IMR-90 (cell line): Measurements from ENCODE around the gene HDHD2. TPM values are rescaled to one million over a fixed set of nuclear protein-coding genes. Genes with fewer than 3 reads are reported as not detected.

Experiments
- ATAC-seq: fragments of 200-7000 bp; cut with Tn5 transposase; 2 replicates; pipeline ENCODE4 v1.9.1; 2020; ENCODE audit warnings: low read depth, mild to moderate bottlenecking, moderate library complexity
- BruUV-seq: library from RNA; stranded (reverse); fragments of 400-500 nt; replicated peaks from 2 replicates; lab custom pipeline; 2021; lab: Mats Ljungman, UMichigan
- CTCF ChIA-PET: fragments of 300-600 bp; formaldehyde crosslinking; extraction: SDS; loops from one replicate; lab custom pipeline; 2021; ENCODE audit warnings: antibody characterized with exemption; lab: Yijun Ruan, JAX
- POLR2A ChIA-PET: fragments of 300-600 bp; sonication (Branson Sonifier 250); formaldehyde crosslinking; loops from one replicate; lab custom pipeline; 2022; ENCODE audit warnings: antibody characterized with exemption; ENCODE audit not compliant: unreplicated experiment; lab: Charles Lee
- DNase-seq: peaks from one replicate; pipeline ENCODE4 v3.0.0; 2013
- H2AFZ ChIP-seq: replicated peaks from 2 replicates; pipeline ENCODE3; 2013; ENCODE audit warnings: low read length, mild to moderate bottlenecking; ENCODE audit not compliant: poor library complexity
- H2AK5ac ChIP-seq: 2 replicates; pipeline ENCODE4 v1.6.1; 2013; ENCODE audit warnings: low read depth, low read length, inconsistent platforms
- H2AK9ac ChIP-seq: replicated peaks from 2 replicates; pipeline ENCODE3; 2013; ENCODE audit warnings: mild to moderate bottlenecking, low read depth, low read length, moderate library complexity; ENCODE audit not compliant: poor library complexity
- H2BK120ac ChIP-seq: 2 replicates; pipeline ENCODE4 v1.6.1; 2013; ENCODE audit warnings: low read depth, low read length, inconsistent platforms
- H2BK15ac ChIP-seq: 3 replicates; pipeline ENCODE4 v1.6.1; 2013; ENCODE audit warnings: low read depth, low read length, inconsistent platforms
- H2BK20ac ChIP-seq: 2 replicates; pipeline ENCODE4 v1.6.1; 2013; ENCODE audit warnings: low read depth, mild to moderate bottlenecking, inconsistent platforms, low read length, moderate library complexity
- H2BK5ac ChIP-seq: 2 replicates; pipeline ENCODE4 v1.6.1; 2013; ENCODE audit warnings: mild to moderate bottlenecking, low read depth, low read length, inconsistent platforms; ENCODE audit not compliant: poor library complexity, severe bottlenecking
- H3K14ac ChIP-seq: replicated peaks from 2 replicates; pipeline ENCODE4 v1.6.1; 2013; ENCODE audit warnings: low read depth, low read length, inconsistent platforms
- H3K18ac ChIP-seq: 2 replicates; pipeline ENCODE4 v1.6.1; 2013; ENCODE audit warnings: low read depth, low read length, control low read depth
- H3K23ac ChIP-seq: 2 replicates; pipeline ENCODE4 v1.6.1; 2013; ENCODE audit warnings: low read depth, low read length, inconsistent platforms
- H3K27ac ChIP-seq: 2 replicates; pipeline ENCODE4 v1.5.1; 2013; ENCODE audit warnings: mild to moderate bottlenecking, control low read depth, low read length; ENCODE audit not compliant: insufficient read depth
- H3K27me3 ChIP-seq: 2 replicates; pipeline ENCODE4 v1.6.1; 2013; ENCODE audit warnings: low read length; ENCODE audit not compliant: control insufficient read depth, insufficient read depth
- H3K36me3 ChIP-seq: 2 replicates; pipeline ENCODE4 v1.6.1; 2013; ENCODE audit warnings: low read length, mixed read lengths; ENCODE audit not compliant: control insufficient read depth, insufficient read depth
- H3K4ac ChIP-seq: 2 replicates; pipeline ENCODE4 v1.6.1; 2013; ENCODE audit warnings: low read depth, low read length, inconsistent platforms
- H3K4me1 ChIP-seq: 2 replicates; pipeline ENCODE4 v1.6.1; 2013; ENCODE audit warnings: low read length, mixed read lengths; ENCODE audit not compliant: control insufficient read depth, insufficient read depth
- H3K4me2 ChIP-seq: 2 replicates; pipeline ENCODE4 v1.6.1; 2013; ENCODE audit warnings: low read depth, mild to moderate bottlenecking, control low read depth, low read length, moderate library complexity
- H3K4me3 ChIP-seq: 2 replicates; pipeline ENCODE4 v1.5.1; 2013; ENCODE audit warnings: low read depth, mild to moderate bottlenecking, control low read depth, low read length, moderate library complexity; ENCODE audit not compliant: insufficient read depth
- H3K56ac ChIP-seq: 2 replicates; pipeline ENCODE4 v1.6.1; 2013; ENCODE audit warnings: low read length, inconsistent platforms; ENCODE audit not compliant: insufficient read depth; ENCODE audit errors: extremely low read depth
- H3K79me1 ChIP-seq, 2 experiments: 2 replicates each; pipeline ENCODE4 v1.6.1; 2013; ENCODE audit warnings: low read length in 2 of 2, inconsistent platforms in 1 of 2, low read depth in 1 of 2
- H3K9ac ChIP-seq: 2 replicates; pipeline ENCODE4 v1.6.1; 2013; ENCODE audit warnings: low read depth, low read length, control low read depth
- H3K9me1 ChIP-seq: 2 replicates; pipeline ENCODE4 v1.6.1; 2013; ENCODE audit warnings: low read length, inconsistent platforms; ENCODE audit not compliant: insufficient read depth
- H3K9me3 ChIP-seq: 2 replicates; pipeline ENCODE4 v1.6.1; 2013; ENCODE audit warnings: low read length; ENCODE audit not compliant: control insufficient read depth, insufficient read depth
- H4K20me1 ChIP-seq: 2 replicates; pipeline ENCODE4 v1.6.1; 2013; ENCODE audit warnings: low read length, inconsistent platforms; ENCODE audit not compliant: insufficient read depth
- H4K5ac ChIP-seq: 2 replicates; pipeline ENCODE4 v1.6.1; 2013; ENCODE audit warnings: mild to moderate bottlenecking, low read depth, low read length, control low read depth
- H4K8ac ChIP-seq, 2 experiments: 2 replicates each; pipeline ENCODE4 v1.6.1; 2013; ENCODE audit warnings: low read depth in 2 of 2, low read length in 2 of 2, control low read depth in 1 of 2, inconsistent platforms in 1 of 2
- H4K91ac ChIP-seq: 2 replicates; pipeline ENCODE4 v1.6.1; 2013; ENCODE audit warnings: low read depth, low read length, inconsistent platforms; ENCODE audit not compliant: insufficient read depth
- BHLHE40 ChIP-seq: fragments of 150-350 bp; IDR thresholded peaks from 2 replicates; pipeline ENCODE4 v1.6.1; 2016; ENCODE audit warnings: mild to moderate bottlenecking, low read depth, low read length
- CEBPB ChIP-seq: IDR thresholded peaks from 2 replicates; pipeline ENCODE4 v1.6.1; 2012; ENCODE audit warnings: low read depth, low read length, improper control_type of control experiment
- CHD1 ChIP-seq: IDR thresholded peaks from 2 replicates; pipeline ENCODE4 v1.6.1; 2012; ENCODE audit warnings: low read depth, low read length, improper control_type of control experiment
- ELK1 ChIP-seq: fragments of 150-350 bp; IDR thresholded peaks from 2 replicates; pipeline ENCODE4 v1.6.1; 2016; ENCODE audit warnings: low read depth, mild to moderate bottlenecking, low read length, moderate library complexity, borderline replicate concordance
- FOS ChIP-seq: fragments of 150-350 bp; IDR thresholded peaks from 2 replicates; pipeline ENCODE4 v1.6.1; 2016; ENCODE audit warnings: low read depth, low read length
- MAFK ChIP-seq: IDR thresholded peaks from 2 replicates; pipeline ENCODE4 v1.6.1; 2012; ENCODE audit warnings: low read depth, low read length, improper control_type of control experiment
- MAZ ChIP-seq: IDR thresholded peaks from 2 replicates; pipeline ENCODE4 v1.6.1; 2012; ENCODE audit warnings: low read depth, mild to moderate bottlenecking, low read length, improper control_type of control experiment, moderate library complexity, borderline replicate concordance
- NFE2L2 ChIP-seq: fragments of 150-350 bp; IDR thresholded peaks from 2 replicates; pipeline ENCODE4 v1.6.1; 2016; ENCODE audit warnings: low read depth, mild to moderate bottlenecking, low read length
- POLR2A ChIP-seq: IDR thresholded peaks from 2 replicates; pipeline ENCODE4 v1.6.1; 2012; ENCODE audit warnings: mild to moderate bottlenecking, low read depth, low read length
- RAD21 ChIP-seq: IDR thresholded peaks from 2 replicates; pipeline ENCODE4 v1.6.1; 2012; ENCODE audit warnings: low read length, improper control_type of control experiment
- RFX5 ChIP-seq: IDR thresholded peaks from 2 replicates; pipeline ENCODE4 v1.8.0; 2012; ENCODE audit warnings: low read depth, mild to moderate bottlenecking, low read length, moderate library complexity
- SMC3 ChIP-seq: fragments of 150-350 bp; IDR thresholded peaks from 2 replicates; pipeline ENCODE4 v1.6.1; 2016; ENCODE audit warnings: low read depth, mild to moderate bottlenecking, antibody characterized with exemption, low read length, moderate library complexity
- USF2 ChIP-seq: fragments of 150-350 bp; IDR thresholded peaks from 2 replicates; pipeline ENCODE4 v1.6.1; 2017; ENCODE audit warnings: mild to moderate bottlenecking, antibody characterized with exemption, low read length, low read depth
- WGBS, 2 experiments: methylation state at CpG; one replicate each; pipeline versions ENCODE4 v1.1.5 to v1.1.7; 2013; ENCODE audit warnings: missing lambda C conversion rate in 2 of 2; ENCODE audit not compliant: insufficient read length in 1 of 2; ENCODE audit errors: extremely low coverage in 2 of 2; 5-methylcytosine and 5-hydroxymethylcytosine counted together
- dilution Hi-C: fragments of 300-500 bp; cut with HindIII; formaldehyde crosslinking; loops from one replicate; pipeline ENCODE4 v1.14.3; 2018; ENCODE audit warnings: low sequenced_read_pairs; ENCODE audit not compliant: unreplicated experiment
- in situ Hi-C: fragments of 300-500 bp; cut with MboI; formaldehyde crosslinking; loops from 3 replicates; pipeline ENCODE4 v1.14.3; 2019; ENCODE audit warnings: low sequenced_read_pairs, inconsistent platforms, mixed read lengths
- intact Hi-C: fragments of 100-400 bp; cut with micrococcal nuclease; formaldehyde crosslinking; loops from 2 replicates; pipeline ENCODE4 v1.10.0; 2022
- polyA plus RNA-seq, 3 experiments: library from polyadenylated mRNA; depleted of rRNA; stranded (reverse); fragments of >200 nt; gene quantifications; 2 replicates each; pipeline ENCODE4 v1.2.3, GENCODE V29; 2012; ENCODE audit warnings: low replicate concordance in 1 of 3
- total RNA-seq: library from RNA; depleted of rRNA; stranded (reverse); fragments of >200 nt; gene quantifications from 2 replicates; pipeline ENCODE4 v1.2.3, GENCODE V29; 2012

Gene HDHD2
- total and polyA plus RNA-seq, 2 of the 4 experiments (the other 2 are of a cell fraction) = 7.2 to 18.6 TPM

GRCh38 chr18:47080872-47081271, 69.4 kb downstream of the HDHD2 start:
- no peak overlapping the region for H3K4me2 ChIP-seq
- ATAC-seq = no peak
- no peak overlapping the region for H2BK5ac ChIP-seq
- ChIA-PET CTCF (no interaction called here), POLR2A (no interaction called here)
- no peak overlapping the region for H2AK9ac ChIP-seq
- H3K23ac ChIP-seq = no peak overlapping the region
- no TSS peak for BruUV-seq
- H3K9me3 ChIP-seq = no peaks in the 10 kb centered on the region
- H3K4me3 ChIP-seq = no peak overlapping the region
- WGBS, 2 experiments = 100% methylated on average over 1 of the region's 2 CpGs; no CpG with 5 or more reads in 1 of the 2 experiments
- TF ChIP-seq MAZ = no peak
- TF ChIP-seq NFE2L2 = no peak
- TF ChIP-seq CHD1 = no peak
- TF ChIP-seq CEBPB = no peak
- TF ChIP-seq RAD21 = no peak
- TF ChIP-seq RFX5 = no peak
- TF ChIP-seq POLR2A = no peak
- no peak for TF ChIP-seq MAFK
- no peak for TF ChIP-seq SMC3
- TF ChIP-seq ELK1 = no peak
- no peak for TF ChIP-seq USF2
- TF ChIP-seq BHLHE40 = no peak
- no peak for TF ChIP-seq FOS
- intact Hi-C loops = no loop called here
- no peak overlapping the region for H2AK5ac ChIP-seq
- H3K18ac ChIP-seq = no peak overlapping the region
- H4K91ac ChIP-seq = no peak overlapping the region
- dilution Hi-C loops = no loop called here
- no peak overlapping the region for H3K56ac ChIP-seq
- H3K9me1 ChIP-seq = no peaks in the 10 kb centered on the region
- in situ Hi-C loops = no loop called here
- no peak overlapping the region for H2AFZ ChIP-seq
- H3K79me1 ChIP-seq = no peaks in the 10 kb centered on the region
- H4K20me1 ChIP-seq = no peaks in the 10 kb centered on the region
- H3K36me3 ChIP-seq = no peaks in the 10 kb centered on the region
- H2BK15ac ChIP-seq = no peak overlapping the region
- H3K9ac ChIP-seq = no peak overlapping the region
- no peak overlapping the region for H3K14ac ChIP-seq
- DNase-seq = no peak
- no peak overlapping the region for H4K8ac ChIP-seq
- no peak overlapping the region for H4K5ac ChIP-seq
- H3K27ac ChIP-seq = no peak overlapping the region
- H3K4ac ChIP-seq = no peak overlapping the region
- H3K27me3 ChIP-seq = no peaks in the 10 kb centered on the region
- no peak overlapping the region for H2BK120ac ChIP-seq
- H2BK20ac ChIP-seq = no peak overlapping the region
- no peaks in the 10 kb centered on the region for H3K4me1 ChIP-seq
